MM.1S (cell line): Measurements from ENCODE around the gene BRME1.

Experiments
- CTCF ChIP-seq: fragments of 300-600 bp; sonication (generic); IDR thresholded peaks from 2 replicates; pipeline ENCODE4 v1.5.1; 2016; ENCODE audit warnings: antibody characterized with exemption, low read length, mixed read lengths
- EZH2 ChIP-seq: fragments of 300-600 bp; sonication (generic); optimal IDR thresholded peaks from 2 replicates; pipeline ENCODE3; 2017; ENCODE audit warnings: low read depth, mild to moderate bottlenecking, antibody characterized with exemption, low read length, mixed read lengths
- EZH2phosphoT487 ChIP-seq: fragments of 300-600 bp; sonication (generic); IDR thresholded peaks from 2 replicates; pipeline ENCODE4 v1.6.1; 2018; ENCODE audit warnings: antibody characterized with exemption, low read length

- TF ChIP-seq CTCF (no peak), EZH2 (no peak), EZH2phosphoT487 (no peak)
Observed at GRCh38 chr19:13870873-13871272, 35.0 kb downstream of the BRME1 start.
